HEK293 (cell line): ENCODE measurements around the gene ATP8A2.

Source experiments
- CTCF ChIA-PET: fragments of 350-600 bp; formaldehyde crosslinking; extraction: SDS; loops from one replicate; lab custom pipeline; 2021; ENCODE audit warnings: antibody characterized with exemption; lab: Yijun Ruan, JAX
- POLR2A ChIA-PET: fragments of 300-600 bp; formaldehyde crosslinking; extraction: SDS; loops from one replicate; lab custom pipeline; 2020; ENCODE audit warnings: antibody characterized with exemption, inconsistent platforms; lab: Yijun Ruan, JAX
- H3K27ac ChIP-seq: fragments of 200-500 bp; sonication (Bioruptor generic); 2 replicates; pipeline ENCODE4 v1.5.1; 2014; ENCODE audit warnings: low read depth, low read length, control low read depth, inconsistent platforms; ENCODE audit errors: extremely low read depth
- H3K36me3 ChIP-seq, 2 experiments: fragments of 200-500 bp in 1 of 2; sonication (Bioruptor generic) in 1 of 2; 1 replicate in 1 of 2; 2 replicates in 1 of 2; pipeline ENCODE4 v1.5.1; 2014 to 2017; ENCODE audit warnings: inconsistent platforms in 2 of 2, low read length in 2 of 2; ENCODE audit not compliant: control insufficient read depth in 2 of 2, insufficient read depth in 1 of 2
- H3K4me1 ChIP-seq: fragments of 200-500 bp; sonication (Bioruptor generic); 2 replicates; pipeline ENCODE4 v1.5.1; 2014; ENCODE audit warnings: mild to moderate bottlenecking, low read length, inconsistent platforms; ENCODE audit not compliant: control insufficient read depth, insufficient read depth
- H3K4me3 ChIP-seq: 2 replicates; pipeline ENCODE4 v1.5.1; 2011; ENCODE audit warnings: low read depth, mild to moderate bottlenecking, control low read depth, low read length, moderate library complexity
- H3K9me3 ChIP-seq: fragments of 200-500 bp; sonication (Bioruptor generic); 2 replicates; pipeline ENCODE4 v1.5.1; 2014; ENCODE audit warnings: low read depth, low read length, inconsistent platforms; ENCODE audit not compliant: control insufficient read depth, insufficient read depth
- AEBP2 ChIP-seq: fragments of 450-650 bp; formaldehyde crosslinking; IDR thresholded peaks from 2 replicates; pipeline ENCODE4 v1.5.1; 2016; ENCODE audit warnings: missing biosample characterization, missing genetic modification characterization, borderline replicate concordance
- GLI2 ChIP-seq: fragments of 450-650 bp; formaldehyde crosslinking; IDR thresholded peaks from 2 replicates; pipeline ENCODE4; 2017; ENCODE audit warnings: missing biosample characterization, missing genetic modification characterization, low read depth, borderline replicate concordance
- HOXC10 ChIP-seq: sonication (generic); formaldehyde crosslinking; IDR thresholded peaks from 2 replicates; pipeline ENCODE4 v1.8.1; 2023; ENCODE audit warnings: mild to moderate bottlenecking, missing genetic modification reagents
- KLF9 ChIP-seq: fragments of 450-650 bp; formaldehyde crosslinking; IDR thresholded peaks from 2 replicates; pipeline ENCODE4 v1.5.1; 2016; ENCODE audit warnings: missing biosample characterization, missing genetic modification characterization, low read depth
- SALL2 ChIP-seq: fragments of 450-650 bp; formaldehyde crosslinking; IDR thresholded peaks from 2 replicates; pipeline ENCODE4 v1.5.0; 2017; ENCODE audit warnings: missing biosample characterization, mild to moderate bottlenecking, missing genetic modification characterization, borderline replicate concordance
- SCRT2 ChIP-seq: fragments of 450-650 bp; formaldehyde crosslinking; IDR thresholded peaks from 2 replicates; pipeline ENCODE4 v1.5.1; 2016; ENCODE audit warnings: missing biosample characterization, missing genetic modification characterization
- ZNF132 ChIP-seq: fragments of 450-650 bp; formaldehyde crosslinking; IDR thresholded peaks from 2 replicates; pipeline ENCODE4 v1.5.1; 2017; ENCODE audit warnings: missing biosample characterization, missing genetic modification characterization, borderline replicate concordance
- ZNF155 ChIP-seq: fragments of 450-650 bp; formaldehyde crosslinking; IDR thresholded peaks from 2 replicates; pipeline ENCODE4 v1.5.1; 2016; ENCODE audit warnings: missing biosample characterization, missing genetic modification characterization
- ZNF174 ChIP-seq: fragments of 450-650 bp; formaldehyde crosslinking; IDR thresholded peaks from 2 replicates; pipeline ENCODE4 v1.5.0; 2017; ENCODE audit warnings: missing biosample characterization, mild to moderate bottlenecking, missing genetic modification characterization
- ZNF23 ChIP-seq: fragments of 450-650 bp; formaldehyde crosslinking; IDR thresholded peaks from 2 replicates; pipeline ENCODE4 v1.5.1; 2016; ENCODE audit warnings: missing biosample characterization, missing genetic modification characterization, borderline replicate concordance
- ZNF266 ChIP-seq: fragments of 450-650 bp; formaldehyde crosslinking; IDR thresholded peaks from 2 replicates; pipeline ENCODE4 v1.5.1; 2016; ENCODE audit warnings: missing biosample characterization, missing genetic modification characterization, low read depth
- ZNF274 ChIP-seq, 2 experiments: fragments of 200-500 bp in 1 of 2; fragments of 450-650 bp in 1 of 2; sonication (Bioruptor generic) in 1 of 2; formaldehyde crosslinking in 1 of 2; IDR thresholded peaks; 2 replicates each; pipeline versions ENCODE4 v1.5.1 to v1.6.1; 2014 to 2016; ENCODE audit warnings: borderline replicate concordance in 1 of 2, inconsistent platforms in 1 of 2, low read length in 1 of 2, missing biosample characterization in 1 of 2, missing genetic modification characterization in 1 of 2
- ZNF354C ChIP-seq: fragments of 450-650 bp; formaldehyde crosslinking; IDR thresholded peaks from 2 replicates; pipeline ENCODE4 v1.5.1; 2016; ENCODE audit warnings: missing biosample characterization, missing genetic modification characterization, low read depth, borderline replicate concordance
- ZNF416 ChIP-seq: fragments of 450-650 bp; formaldehyde crosslinking; IDR thresholded peaks from 2 replicates; pipeline ENCODE4 v1.5.1; 2016; ENCODE audit warnings: missing biosample characterization, missing genetic modification characterization
- ZNF518A ChIP-seq: fragments of 450-650 bp; formaldehyde crosslinking; conservative IDR thresholded peaks from 2 replicates; pipeline ENCODE4 v1.5.1; 2016; ENCODE audit warnings: low read depth, missing biosample characterization, missing genetic modification characterization
- ZNF548 ChIP-seq: fragments of 450-650 bp; formaldehyde crosslinking; IDR thresholded peaks from 2 replicates; pipeline ENCODE4 v1.5.1; 2016; ENCODE audit warnings: missing biosample characterization, missing genetic modification characterization
- ZNF610 ChIP-seq: fragments of 450-650 bp; formaldehyde crosslinking; IDR thresholded peaks from 2 replicates; pipeline ENCODE4 v1.5.1; 2016; ENCODE audit warnings: missing biosample characterization, missing genetic modification characterization, borderline replicate concordance
- ZNF692 ChIP-seq: fragments of 450-650 bp; formaldehyde crosslinking; IDR thresholded peaks from 2 replicates; pipeline ENCODE4 v1.5.1; 2016; ENCODE audit warnings: missing biosample characterization, missing genetic modification characterization
- ZSCAN16 ChIP-seq: fragments of 450-650 bp; formaldehyde crosslinking; IDR thresholded peaks from 2 replicates; pipeline ENCODE4 v1.5.1; 2016; ENCODE audit warnings: missing biosample characterization, missing genetic modification characterization

ATP8A2 gene

GRCh38 chr13:25743421-25743820, 371.6 kb downstream of the ATP8A2 start:
- no peak overlapping the region for H3K27ac ChIP-seq
- ChIA-PET POLR2A (no interaction called here), CTCF (interaction anchor here (0.6 to 1.0 kb wide), 3 partner anchors 38 to 294 kb away, joined by 3 read pairs; no protein-coding TSS in a partner anchor)
- no peak overlapping the region for H3K4me3 ChIP-seq
- H3K36me3 ChIP-seq: no peaks in the 10 kb centered on the region
- TF ChIP-seq SCRT2 (peak; percentile 77), GLI2 (no peak)
- H3K9me3 ChIP-seq: no peaks in the 10 kb centered on the region
- peaks cover 5% of the 10 kb centered on the region for H3K4me1 ChIP-seq

- no peak overlapping the region for H3K4me3 ChIP-seq
- H3K9me3 ChIP-seq: no peaks in the 10 kb centered on the region
- no peaks in the 10 kb centered on the region for H3K36me3 ChIP-seq
- POLR2A ChIA-PET: no interaction called here
- no peak for TF ChIP-seq AEBP2 (tag by site-specific recombination)
- no peak for TF ChIP-seq ZNF155 (tag by site-specific recombination)
- TF ChIP-seq ZNF174: no peak
- CTCF ChIA-PET: interaction anchor here (0.6 to 1.0 kb wide), 2 partner anchors 37 to 293 kb away, joined by 3 read pairs; no protein-coding TSS in a partner anchor
- no peak overlapping the region for H3K27ac ChIP-seq
- H3K4me1 ChIP-seq: peaks cover under 1% of the 10 kb centered on the region; the same call in 1 of the 2 replicates
These were observed 372.4 kb downstream of the ATP8A2 start for GRCh38 chr13:25744178-25744577.

- CTCF ChIA-PET: no interaction called here
These were observed 374.4 kb downstream of the ATP8A2 start for GRCh38 chr13:25746131-25746530.

More at GRCh38 chr13:25746131-25746530, 374.4 kb downstream of the ATP8A2 start:
- POLR2A ChIA-PET: no interaction called here
- Histone ChIP-seq H3K27ac (no peak overlapping the region), H3K4me1 (no peaks in the 10 kb centered on the region), H3K4me3 (no peak overlapping the region), H3K36me3 (no peaks in the 10 kb centered on the region), H3K9me3 (no peaks in the 10 kb centered on the region)
- TF ChIP-seq ZNF692: no peak
- TF ChIP-seq ZNF23 (tag by site-specific recombination): no peak
- TF ChIP-seq ZNF610: no peak
- TF ChIP-seq ZNF548 (tag by site-specific recombination): no peak
- TF ChIP-seq ZSCAN16 (tag by site-specific recombination): no peak
- TF ChIP-seq ZNF274 (IDR thresholded peaks at IDR 0.05; ENCODE audit: low read length): no peak
- TF ChIP-seq ZNF274 (tag by site-specific recombination; IDR thresholded peaks at IDR 0.05; ENCODE audit: borderline replicate concordance): no peak
- no peak for TF ChIP-seq ZNF416
- TF ChIP-seq ZNF266: no peak
- TF ChIP-seq SALL2 (tag by site-specific recombination): no peak
- no peak for TF ChIP-seq ZNF132 (tag by site-specific recombination)
- TF ChIP-seq KLF9 (tag by site-specific recombination): no peak
- no peak for TF ChIP-seq HOXC10 (CRISPR knock-in tag)
- TF ChIP-seq ZNF518A (tag by site-specific recombination): no peak
- no peak for TF ChIP-seq ZNF354C (tag by site-specific recombination)
